ENCODE data around the gene DHRSX.
"Not testable (repeated sequence)": the region's sequence is repeated elsewhere in the genome, so short reads cannot be mapped to it uniquely, and the experiment has no call there.

The DHRSX gene

DNA sequence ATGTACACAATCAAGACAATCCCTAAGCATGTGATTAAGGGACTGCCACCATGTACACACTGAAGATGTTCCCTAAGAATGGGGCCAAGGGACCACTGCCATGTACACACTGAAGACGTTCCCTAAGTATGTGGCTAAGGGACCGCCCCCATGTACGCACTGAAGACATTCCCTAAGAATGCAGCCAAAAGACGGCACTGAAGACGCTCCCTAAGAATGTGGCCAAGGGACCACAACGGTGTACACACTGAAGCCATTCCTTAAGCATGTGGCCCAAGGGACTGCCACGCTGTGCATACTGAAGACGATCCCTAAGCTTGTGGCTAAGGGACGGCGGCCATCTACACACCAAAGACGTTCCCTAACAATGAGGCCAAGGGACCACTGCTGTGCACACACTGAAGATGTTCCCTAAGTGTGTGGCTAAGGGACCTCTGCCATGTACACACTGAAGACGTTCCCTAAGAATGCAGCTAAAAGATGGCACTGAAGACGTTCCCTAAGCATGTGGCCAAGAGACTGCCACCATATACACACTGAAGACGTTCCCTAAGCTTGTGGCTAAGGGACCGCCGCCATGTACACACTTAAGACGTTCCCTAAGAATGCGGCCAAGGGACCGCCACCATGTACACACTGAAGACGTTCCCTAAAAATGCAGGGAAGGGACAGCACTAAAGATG, 26.4 kb downstream of the DHRSX start:
- no peak for DNase-seq

DNA sequence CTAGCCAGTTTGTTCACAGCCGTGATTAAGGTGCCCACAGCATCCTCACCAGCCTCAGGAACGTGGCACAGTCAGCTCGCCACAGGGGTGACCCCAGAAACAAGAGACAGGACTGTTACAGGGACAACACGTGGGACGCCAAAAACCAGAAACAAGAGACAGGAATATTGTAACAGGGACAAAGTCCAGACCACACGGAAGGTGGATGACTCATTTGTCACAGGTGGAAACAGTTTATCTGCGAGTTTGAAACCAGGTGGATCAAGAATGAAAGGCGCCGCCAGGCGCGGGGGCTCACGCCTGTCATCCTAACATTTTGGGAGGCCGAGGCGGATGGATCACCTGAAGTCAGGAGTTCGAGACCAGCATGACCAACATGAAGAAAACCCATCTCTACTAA, 27.7 kb downstream of the DHRSX start:
- DNase-seq, result not testable (repeated sequence)

DNA sequence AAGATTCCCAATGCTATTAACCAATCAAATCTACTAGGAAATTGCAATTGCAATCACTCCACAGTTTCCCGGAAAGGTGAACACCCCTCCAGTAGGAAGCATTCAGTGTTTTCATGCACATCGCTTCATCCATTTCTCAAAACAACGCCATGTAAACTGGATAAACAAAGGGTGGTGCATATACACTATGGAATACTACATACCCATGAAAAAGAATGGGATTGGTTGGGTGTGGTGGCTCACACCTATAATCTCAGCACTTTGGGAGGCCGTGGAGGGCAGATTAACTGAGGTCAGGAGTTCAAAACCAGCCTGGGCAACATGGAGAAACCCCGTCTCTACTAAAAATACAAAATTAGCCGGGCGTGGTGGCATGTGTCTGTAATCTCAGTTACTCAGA, 29.1 kb downstream of the DHRSX start:
- DNase-seq, result no peak

DNA sequence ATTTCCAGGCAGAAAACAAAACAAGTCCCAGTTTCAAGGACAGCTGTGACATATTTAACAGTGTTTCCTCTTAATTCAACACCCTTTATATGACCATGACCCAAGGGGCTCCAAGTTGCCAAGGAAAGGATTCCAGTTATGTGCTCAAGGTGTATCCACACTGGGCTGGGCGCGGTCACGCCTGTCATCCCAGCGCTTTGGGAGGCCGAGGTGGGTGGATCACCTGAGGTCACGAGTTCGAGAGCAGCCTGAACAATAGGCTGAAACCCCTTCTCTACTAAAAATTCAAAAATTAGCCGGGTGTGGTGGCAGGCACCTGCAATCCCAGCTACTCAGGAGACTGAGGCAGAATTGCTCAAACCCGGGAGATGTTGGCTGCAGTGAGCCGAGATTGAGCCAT, 29.6 kb downstream of the DHRSX start:
- not testable (repeated sequence) for DNase-seq

DNA sequence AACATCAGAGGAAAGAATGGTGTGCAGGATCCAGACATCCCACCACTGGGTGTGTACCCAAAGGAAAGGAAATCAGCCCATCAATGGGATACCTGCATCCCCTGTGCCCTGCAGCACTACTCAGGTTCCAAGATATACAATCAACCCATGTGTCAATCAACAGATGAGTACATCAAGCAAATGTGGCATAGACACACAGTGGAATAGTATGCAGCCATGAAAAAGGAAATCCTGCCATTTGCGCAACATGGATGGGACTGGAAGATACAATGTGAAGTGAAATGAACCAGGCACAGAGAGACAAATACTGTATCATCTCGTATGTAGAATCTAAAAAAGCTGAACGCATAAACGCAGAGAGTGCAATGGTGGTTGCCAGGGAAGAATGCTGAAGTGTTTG, 30.9 kb downstream of the DHRSX start:
- not testable (repeated sequence) for DNase-seq

DNA sequence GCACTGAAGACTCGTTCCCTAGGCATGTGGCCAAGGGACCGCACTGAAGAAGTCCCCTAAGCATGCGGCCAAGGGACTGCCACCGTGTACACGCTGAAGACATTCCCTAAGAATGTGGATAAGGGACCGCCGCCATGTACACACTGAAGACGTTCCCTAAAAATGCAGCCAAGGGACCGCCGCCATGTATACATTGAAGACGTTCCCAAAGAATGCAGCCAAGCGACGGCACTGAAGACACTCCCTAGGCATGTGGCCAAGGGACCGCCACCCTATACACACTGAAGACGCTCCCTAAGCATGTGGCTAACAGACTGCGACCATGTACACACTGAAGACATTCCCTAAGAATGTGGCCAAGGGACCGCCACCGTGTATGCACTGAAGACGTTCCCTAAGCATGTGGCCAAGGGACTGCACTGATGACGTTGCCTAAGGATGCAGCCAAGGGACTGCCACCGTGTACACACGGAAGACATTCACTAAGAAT, 31.5 kb downstream of the DHRSX start:
- DNase-seq, result no peak

DNA sequence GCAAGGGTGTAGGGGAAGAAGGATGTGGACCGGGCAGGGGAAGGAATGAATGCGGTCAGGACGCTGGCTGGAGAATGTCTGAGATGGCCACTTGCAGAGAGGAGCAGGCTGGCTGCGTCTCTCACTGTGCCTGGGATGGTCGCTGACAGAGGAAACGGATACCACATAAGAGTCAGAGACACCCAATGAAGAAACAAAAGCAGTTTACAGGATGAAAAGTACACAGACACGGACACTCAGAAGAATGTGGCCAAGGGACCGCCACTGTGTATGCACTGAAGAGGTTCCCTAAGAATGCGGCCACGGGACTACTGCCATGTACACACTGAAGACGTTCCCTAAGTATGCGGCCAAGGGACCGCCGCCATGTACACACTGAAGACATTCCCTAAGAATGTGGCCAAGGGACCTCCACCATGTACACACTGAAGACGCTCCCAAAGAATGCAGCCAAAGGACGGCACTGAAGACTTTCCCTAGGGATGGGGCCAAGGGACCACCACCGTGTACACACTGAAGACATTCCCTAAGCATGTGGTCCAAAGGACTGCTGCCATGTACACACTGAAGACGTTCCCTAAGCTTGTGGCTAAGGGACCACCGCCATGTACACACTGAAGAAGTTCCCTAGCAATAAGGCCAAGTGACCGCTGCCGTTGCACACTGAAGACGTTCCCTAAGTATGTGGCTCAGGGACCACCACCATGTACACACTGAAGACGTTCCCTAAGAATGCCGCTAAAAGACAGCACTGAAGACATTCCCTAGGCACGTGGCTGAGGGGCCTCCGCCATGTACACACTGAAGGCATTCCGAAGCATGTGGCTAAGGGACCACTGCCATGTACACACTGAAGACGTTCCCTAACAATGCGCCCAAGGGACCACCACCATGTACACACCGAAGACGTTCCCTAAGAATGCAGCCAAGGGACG, 32.2 kb downstream of the DHRSX start:
- DNase-seq, result no peak

DNA sequence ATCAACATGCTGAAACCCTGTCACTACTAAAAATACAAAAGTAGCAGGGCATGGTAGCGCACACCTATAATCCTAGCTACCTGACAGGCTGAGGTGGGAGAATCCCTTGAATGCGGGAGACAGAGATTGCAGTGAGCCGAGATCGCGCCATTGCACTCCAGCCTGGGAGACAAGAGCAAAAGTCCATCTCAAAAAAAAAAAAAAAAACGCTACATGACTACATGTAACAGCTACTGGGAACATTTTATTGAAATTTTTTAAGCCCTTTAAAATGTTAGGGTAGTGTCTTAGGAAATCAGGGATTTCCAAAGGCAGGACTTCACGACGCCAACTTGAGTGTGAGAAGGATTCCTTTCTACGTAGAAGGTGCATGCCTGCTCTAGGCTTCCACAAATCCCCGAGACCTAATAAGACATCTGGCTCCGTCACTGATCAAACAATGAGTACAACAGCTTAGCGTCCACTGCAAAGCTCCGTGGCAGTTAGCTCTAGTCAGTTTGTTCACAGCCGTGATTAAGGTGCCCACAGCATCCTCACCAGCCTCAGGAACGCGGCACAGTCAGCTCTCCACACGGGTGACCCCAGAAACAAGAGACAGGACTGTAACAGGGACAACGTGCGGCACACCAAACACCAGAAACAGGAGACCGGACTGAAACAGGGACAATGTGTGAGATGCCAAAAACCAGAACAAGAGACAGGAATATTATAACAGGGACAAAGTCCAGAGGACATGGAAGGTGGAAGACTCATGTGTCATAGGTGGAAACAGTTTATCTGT, 33.7 kb downstream of the DHRSX start:
- DNase-seq, result no peak

DNA sequence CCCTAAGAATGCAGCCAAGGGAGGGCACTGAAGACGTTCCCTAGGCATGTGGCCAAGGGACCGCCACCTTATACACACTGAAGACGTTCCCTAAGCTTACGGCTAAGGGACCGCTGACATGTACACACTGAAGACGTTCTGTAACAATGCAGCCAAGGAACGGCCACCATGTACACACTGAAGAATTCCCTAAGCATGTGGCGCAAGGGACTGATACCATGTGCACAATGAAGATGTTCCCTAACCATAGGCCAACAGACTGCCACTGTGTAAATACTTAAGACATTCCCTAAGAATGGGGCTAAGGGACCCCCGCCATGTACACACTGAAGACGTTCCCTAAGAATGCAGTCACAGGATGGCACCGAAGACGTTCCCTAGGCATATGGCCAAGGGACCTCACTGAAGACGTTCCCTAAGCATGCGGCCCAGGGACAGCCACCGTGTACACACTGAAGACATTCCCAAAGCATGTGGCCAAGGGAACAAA, 36.1 kb downstream of the DHRSX start:
- no peak for DNase-seq

DNA sequence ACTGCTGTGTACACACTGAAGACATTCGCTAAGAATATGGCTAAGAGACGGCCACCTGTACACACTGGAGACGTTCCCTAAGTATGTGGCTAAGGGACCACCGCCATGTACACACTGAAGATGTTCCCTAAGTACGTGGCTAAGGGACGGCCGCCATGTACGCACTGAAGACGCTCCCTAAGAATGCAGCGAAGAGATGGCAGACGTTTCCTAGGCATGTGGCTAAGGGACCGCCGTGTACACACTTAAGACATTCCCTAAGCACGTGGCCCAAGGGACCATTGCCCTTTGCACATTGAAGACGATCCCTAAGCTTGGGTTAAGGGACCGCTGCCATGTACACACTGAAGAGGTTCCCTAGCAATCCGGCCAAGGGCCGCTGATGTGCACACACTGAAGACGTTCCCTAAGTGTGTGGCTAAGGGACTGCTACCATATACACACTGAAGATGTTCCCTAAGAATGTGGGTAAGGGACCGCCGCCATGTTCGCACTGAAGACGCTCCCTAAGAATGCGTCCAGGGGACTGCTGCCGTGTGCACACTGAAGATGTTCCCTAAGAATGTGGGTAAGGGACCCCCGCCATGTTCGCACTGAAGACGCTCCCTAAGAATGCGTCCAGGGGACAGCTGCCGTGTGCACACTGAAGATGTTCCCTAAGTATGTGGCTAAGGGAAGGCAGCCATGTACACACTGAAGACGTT, 36.7 kb downstream of the DHRSX start:
- DNase-seq, result no peak

DNA sequence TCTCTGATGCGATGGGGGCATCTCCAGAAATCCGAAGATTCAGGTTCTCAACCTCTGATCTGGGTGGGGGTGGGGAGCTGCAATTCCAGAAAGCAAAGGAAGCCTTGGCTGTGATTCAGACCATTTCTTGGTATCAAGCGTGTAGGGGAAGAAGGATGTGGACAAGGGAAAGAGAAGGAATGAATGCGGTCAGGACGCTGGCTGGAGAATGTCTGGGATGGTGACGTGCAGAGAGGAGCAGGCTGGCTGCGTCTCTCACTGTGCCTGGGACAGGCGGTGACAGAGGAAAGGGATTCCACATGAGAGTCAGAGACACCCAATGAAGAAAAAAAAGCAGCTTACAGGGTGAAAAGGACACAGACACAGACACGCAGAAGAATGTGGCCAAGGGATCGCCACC, 37.3 kb downstream of the DHRSX start:
- DNase-seq, result not testable (repeated sequence)

DNA sequence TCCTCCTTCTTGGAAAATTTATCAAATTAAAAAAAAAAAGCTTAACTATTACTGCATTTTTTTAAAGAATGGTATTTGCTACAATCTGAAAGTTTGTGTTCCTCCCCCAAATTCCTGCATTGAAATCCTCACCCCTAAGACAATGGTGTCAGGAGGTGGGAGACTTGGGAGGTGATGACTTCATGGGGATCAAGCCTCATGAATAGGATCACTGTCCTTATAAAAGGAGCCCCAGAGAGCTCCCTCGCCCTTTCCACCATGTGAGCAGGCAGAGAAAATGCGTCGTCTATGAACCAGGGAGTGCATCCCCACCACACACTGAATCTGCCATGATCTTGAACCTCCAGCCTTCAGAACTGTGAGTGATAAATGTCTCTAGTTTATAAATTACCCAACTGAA, 38.0 kb downstream of the DHRSX start:
- no peak for DNase-seq

DNA sequence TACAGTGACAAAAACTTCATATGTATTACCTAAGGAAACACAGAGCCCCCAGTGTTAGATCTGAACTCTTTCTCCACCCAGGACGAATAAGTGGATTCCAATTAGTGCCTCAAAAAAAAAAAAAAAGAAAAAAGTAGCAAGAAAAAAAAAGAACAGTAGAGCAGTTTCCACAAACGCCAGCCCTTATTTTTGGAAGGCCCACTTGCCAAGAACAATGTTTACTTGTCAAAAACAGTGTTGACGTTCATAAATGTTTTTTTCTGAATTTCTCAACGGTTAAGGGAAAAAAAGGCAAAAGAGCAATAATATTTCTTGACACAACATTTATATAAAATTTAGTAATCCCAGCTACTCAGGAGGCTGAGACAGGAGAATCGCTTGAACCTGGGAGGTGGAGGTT, 38.7 kb downstream of the DHRSX start:
- DNase-seq, result no peak

DNA sequence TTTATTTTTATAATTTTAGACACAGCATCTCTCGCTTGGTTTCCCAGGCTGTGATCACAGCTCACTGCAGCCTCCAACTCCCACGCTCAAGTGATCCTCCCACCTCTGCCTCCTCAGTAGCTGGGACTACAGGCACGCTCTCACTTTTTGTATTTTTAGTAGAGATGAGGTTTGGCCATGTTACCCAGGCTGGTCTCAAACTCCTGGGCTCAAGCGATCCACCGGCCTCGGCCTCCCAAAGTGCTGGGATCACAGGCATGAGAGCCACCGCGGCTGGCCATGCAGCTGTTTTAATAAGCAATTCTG, 39.1 kb downstream of the DHRSX start:
- no peak for DNase-seq

DNA sequence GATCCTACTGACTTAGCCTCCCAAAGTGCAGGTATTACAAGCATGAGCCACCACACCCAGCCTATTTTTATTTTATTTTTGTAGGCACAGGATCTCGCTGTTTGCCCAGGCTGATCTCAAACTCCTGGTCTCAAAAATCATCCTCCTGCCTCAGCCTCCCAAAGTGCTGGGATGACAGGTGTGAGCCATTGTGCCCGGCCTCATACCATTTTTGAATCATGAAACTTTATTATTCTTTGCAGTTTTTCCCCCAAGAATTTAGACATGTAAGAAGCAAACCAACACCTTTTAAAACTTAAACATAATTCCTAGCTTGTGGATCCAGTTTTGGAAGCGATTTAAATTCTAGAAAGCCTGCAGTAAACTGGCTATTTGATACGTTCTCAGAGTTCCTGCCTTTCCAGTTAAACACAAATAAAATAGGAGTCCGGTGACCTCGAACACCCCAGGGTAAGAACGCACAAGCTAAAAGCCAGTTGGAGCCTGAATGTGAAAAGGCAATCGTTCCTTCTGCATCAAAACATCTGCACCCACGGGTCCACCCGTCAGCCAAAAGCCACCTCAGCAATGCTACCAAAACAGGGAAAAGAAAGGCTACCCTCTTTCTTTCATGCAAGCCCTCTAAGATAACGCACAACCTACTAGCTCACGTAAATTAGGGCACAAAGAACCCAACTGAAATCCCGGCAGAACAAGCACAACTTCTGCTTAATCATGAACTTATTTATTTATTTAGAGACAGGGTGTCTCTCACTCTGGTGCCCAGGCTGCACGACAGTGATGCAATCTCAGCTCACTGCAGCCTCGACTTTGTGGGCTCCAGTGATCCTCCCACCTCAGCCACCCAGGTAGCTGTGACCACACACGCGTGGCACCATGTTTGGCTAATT, 39.7 kb downstream of the DHRSX start:
- not testable (repeated sequence) for DNase-seq

DNA sequence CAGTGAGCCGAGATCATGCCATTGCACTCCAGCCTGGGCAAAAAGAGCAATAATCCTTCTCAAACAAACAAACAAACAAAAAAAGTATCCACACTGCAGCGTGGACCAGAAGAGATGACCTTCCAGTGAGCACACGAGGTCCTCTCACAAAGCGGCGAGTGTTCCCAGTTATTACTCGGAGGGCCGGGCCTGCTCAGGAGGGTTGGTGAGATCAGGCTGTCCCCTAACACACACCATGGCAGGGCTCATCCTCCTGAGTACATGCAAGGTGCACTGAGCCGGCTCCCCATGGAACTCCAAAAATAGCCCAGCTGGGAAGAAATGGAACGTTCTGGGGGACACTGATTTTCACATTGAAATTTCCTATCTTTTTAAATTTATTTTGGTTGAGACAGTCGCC, 40.7 kb downstream of the DHRSX start:
- DNase-seq, result not testable (repeated sequence)

DNA sequence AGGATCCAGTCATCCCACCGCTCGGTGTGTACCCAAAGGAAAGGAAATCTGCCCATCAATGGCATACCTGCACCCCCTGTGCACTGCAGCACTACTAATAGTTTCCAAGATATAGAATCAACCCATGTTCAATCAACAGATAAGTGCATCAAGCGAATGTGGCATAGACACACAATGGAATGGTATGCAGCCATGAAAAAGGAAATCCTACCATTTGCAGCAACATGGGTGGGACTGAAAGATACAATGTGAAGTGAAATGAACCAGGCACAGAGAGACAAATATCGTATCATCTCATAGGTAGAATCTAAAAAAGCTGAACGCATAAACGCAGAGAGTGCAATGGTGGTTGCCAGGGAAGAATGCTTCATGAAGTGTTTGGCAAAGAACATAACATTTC, 42.5 kb downstream of the DHRSX start:
- no peak for DNase-seq

DNA sequence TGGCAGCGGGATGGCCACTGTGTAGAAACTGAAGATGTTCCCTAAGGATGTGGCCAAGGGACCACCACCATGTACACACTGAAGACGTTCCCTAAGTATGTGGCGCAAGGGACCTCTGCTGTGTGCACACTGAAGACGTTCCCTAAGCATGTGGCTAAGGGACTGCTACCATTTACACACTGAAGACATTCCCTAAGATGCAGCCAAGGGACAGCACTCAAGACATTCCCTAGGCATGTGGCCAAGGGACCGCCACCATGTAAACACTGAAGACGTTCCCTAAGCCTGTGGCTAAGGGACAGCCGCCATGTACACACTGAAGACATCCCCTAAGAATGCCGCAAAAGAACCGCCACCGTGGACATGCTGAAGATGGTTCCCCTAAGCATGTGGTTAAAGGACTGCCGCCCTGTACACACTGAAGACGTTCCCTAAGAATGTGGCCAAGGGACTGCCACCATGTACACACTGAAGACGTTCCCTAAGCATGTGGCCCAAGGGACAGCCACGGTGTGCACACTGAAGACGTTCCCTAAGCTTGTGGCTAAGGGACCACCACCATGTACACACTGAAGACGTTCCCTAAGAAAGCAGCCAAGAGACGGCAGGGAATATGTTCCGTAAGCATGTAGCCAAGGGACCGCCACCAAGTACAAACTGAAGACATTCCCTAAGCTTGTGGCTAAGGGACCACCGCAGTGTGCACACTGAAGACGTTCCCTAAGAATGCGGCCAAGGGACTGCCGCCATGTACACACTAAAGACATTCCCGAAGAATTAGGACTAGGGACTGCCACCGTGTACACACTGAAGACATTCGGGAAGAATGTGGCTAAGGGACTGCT, 43.3 kb downstream of the DHRSX start:
- DNase-seq, result no peak

DNA sequence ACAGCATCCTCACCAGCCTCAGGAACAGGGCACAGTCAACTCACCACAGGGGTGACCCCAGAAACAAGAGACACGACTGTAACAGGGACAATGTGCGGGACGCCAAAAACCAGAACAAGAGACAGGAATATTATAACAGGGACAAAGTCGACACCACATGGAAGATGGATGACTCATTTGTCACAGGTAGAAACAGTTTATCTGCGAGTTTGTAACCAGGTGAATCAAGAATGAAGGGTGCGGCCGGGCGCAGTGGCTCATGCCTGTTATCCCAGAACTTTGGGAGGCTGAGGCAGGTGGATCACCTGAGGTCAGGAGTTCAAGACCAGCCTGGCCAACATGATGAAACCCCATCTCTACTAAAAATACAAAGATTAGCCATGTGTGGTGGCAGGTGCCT, 44.7 kb downstream of the DHRSX start:
- not testable (repeated sequence) for DNase-seq

DNA sequence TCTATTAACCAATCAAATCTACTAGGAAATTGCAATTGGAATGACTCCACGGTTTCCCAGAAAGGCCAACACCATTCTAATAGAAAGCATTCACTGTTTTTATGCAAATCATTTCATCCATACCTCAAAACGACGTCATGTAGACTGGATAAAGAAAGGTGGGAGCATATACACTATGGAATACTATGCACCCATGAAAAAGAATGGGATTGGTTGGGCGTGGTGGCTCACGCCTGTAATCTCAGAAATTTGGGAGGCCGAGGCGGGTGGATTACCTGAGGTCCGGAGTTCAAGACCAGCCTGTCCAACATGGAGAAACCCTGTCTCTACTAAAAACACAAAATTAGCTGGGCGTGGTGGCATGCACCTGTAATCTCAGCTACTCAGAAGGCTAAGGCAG, 46.2 kb downstream of the DHRSX start:
- not testable (repeated sequence) for DNase-seq
